CD4-positive, alpha-beta memory T cell (primary cell): ENCODE data around the gene ACSF2. TPM values are rescaled to one million over a fixed set of nuclear protein-coding genes. Genes with fewer than 3 reads are reported as not detected.
"Not testable (repeated sequence)": the region's sequence is repeated elsewhere in the genome, so short reads cannot be mapped to it uniquely, and the experiment has no call there.

ENCODE experiments used
- CTCF ChIA-PET: fragments of 350-600 bp; sonication (Branson Sonifier 250); formaldehyde crosslinking; loops from one replicate; lab custom pipeline; 2021; ENCODE audit warnings: inconsistent platforms; ENCODE audit not compliant: partially characterized antibody; lab: Charles Lee
- POLR2A ChIA-PET: fragments of 350-600 bp; sonication (Branson Sonifier 250); formaldehyde crosslinking; loops from one replicate; lab custom pipeline; 2021; ENCODE audit not compliant: partially characterized antibody; lab: Charles Lee
- DNase-seq, 5 donors: peaks; one replicate each; pipeline versions ENCODE4 v3.0.0 to v3.0.0-alpha.2; 2020 to 2022; ENCODE audit warnings: mixed read lengths in 1 of 5
- H3K27ac ChIP-seq: one replicate; pipeline ENCODE4 v1.7.0; 2013; ENCODE audit warnings: low read depth, low read length
- H3K27me3 ChIP-seq: 2 replicates; pipeline ENCODE4 v1.7.0; 2013; ENCODE audit warnings: mild to moderate bottlenecking, low read length, moderate library complexity; ENCODE audit not compliant: insufficient read depth
- H3K36me3 ChIP-seq: 2 replicates; pipeline ENCODE4 v1.7.0; 2013; ENCODE audit warnings: mild to moderate bottlenecking, low read length, moderate library complexity; ENCODE audit not compliant: insufficient read depth
- H3K4me1 ChIP-seq: 2 replicates; pipeline ENCODE4 v1.7.0; 2013; ENCODE audit warnings: mild to moderate bottlenecking, low read length, moderate library complexity; ENCODE audit not compliant: insufficient read depth
- H3K4me3 ChIP-seq, 2 donors: one replicate each; pipeline ENCODE4 v1.7.0; 2013; ENCODE audit warnings: low read length in 2 of 2, mild to moderate bottlenecking in 1 of 2
- H3K9me3 ChIP-seq, 2 donors: one replicate each; pipeline ENCODE4 v1.7.0; 2013; ENCODE audit warnings: low read length in 2 of 2, control low read depth in 1 of 2; ENCODE audit not compliant: control insufficient read depth in 1 of 2
- H3K27ac Mint-ChIP-seq, 7 donors: one replicate each; pipeline ENCODE4 v1.8.0; 2020 to 2021; ENCODE audit warnings: mixed read lengths in 7 of 7, mild to moderate bottlenecking in 6 of 7, inconsistent platforms in 3 of 7, moderate library complexity in 3 of 7
- H3K27me3 Mint-ChIP-seq, 2 donors: one replicate each; pipeline ENCODE4 v1.8.0; 2020 to 2021; ENCODE audit warnings: mixed read lengths in 2 of 2
- H3K36me3 Mint-ChIP-seq, 2 donors: one replicate each; pipeline ENCODE4 v1.8.0; 2020 to 2021; ENCODE audit warnings: mixed read lengths in 2 of 2, inconsistent platforms in 1 of 2, mild to moderate bottlenecking in 1 of 2
- H3K4me1 Mint-ChIP-seq, 4 donors: one replicate each; pipeline ENCODE4 v1.8.0; 2020 to 2021; ENCODE audit warnings: mixed read lengths in 4 of 4, mild to moderate bottlenecking in 1 of 4
- H3K4me3 Mint-ChIP-seq, 8 donors: one replicate each; pipeline ENCODE4 v1.8.0; 2020 to 2021; ENCODE audit warnings: mixed read lengths in 8 of 8, mild to moderate bottlenecking in 7 of 8, moderate library complexity in 6 of 8, inconsistent platforms in 3 of 8
- H3K9me3 Mint-ChIP-seq, 8 donors: one replicate each; pipeline ENCODE4 v1.8.0; 2020 to 2021; ENCODE audit warnings: mixed read lengths in 8 of 8, mild to moderate bottlenecking in 5 of 8, inconsistent platforms in 3 of 8, moderate library complexity in 1 of 8
- intact Hi-C: fragments of 100-400 bp; cut with micrococcal nuclease; formaldehyde crosslinking; loops from one replicate; pipeline ENCODE4 v1.15.1; 2023
- polyA plus RNA-seq, 2 donors: library from polyadenylated mRNA; unstranded; fragments of 300-500 nt; fragmentation: Illumina TruSeq; gene quantifications; one replicate each; pipeline ENCODE4 v1.2.3, GENCODE V29; 2021
- total RNA-seq, 2 experiments: library from RNA; stranded (reverse); gene quantifications; one replicate each; pipeline ENCODE4 v1.2.3, GENCODE V29; 2021

The ACSF2 gene
- total and polyA plus RNA-seq, 4 experiments from 2014 or later = 1.7 to 24.8 (median 11.6) TPM

DNA sequence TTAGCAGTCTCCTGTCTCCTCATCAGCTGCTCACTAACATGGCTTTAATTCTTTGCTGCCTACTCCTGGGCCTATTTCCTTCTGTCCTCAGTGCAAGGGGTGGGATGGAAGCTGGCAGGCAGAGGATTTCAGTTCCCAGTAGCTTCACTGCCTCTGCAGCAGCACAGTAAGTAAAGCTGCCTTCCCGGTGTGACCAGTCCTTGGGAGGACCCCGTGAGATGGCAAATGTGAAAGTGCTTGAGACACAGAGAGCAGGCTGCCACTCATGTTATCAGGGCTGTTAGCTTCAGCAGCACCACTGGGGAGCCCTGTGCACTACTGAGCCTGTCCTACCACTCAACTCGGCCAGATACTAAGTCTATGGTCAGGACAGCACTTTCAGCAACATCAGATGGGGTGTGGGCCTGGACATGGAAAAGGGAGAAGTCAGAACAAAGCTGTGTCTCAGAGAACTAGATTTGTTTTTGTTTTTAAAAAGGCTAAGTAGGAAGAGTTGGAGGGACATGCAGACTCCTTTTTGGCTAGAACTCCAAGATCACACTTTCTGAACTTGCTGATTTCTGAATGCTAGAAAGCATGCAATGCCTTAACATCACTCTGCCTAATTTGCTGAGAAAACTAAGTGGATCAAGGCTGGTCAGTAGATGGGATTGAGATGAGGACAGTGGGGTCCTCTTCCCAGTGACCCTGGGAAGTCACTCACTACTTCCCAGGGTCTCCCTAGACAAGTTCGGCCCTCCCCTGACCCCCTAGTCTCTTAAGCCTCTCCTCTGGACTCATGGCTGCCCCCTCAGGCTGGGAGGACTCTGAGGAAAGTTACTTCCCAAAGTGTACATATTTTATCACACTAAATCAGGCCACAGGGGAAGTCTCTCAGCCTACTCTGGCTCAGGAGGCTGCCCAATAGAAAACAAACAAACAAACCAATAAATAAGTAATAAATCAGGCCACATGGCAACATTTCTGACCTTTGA lies 1.1 kb downstream of the ACSF2 start:
- peak overlapping the region; percentile 77 to 91 (median 88) for H3K4me3 Mint-ChIP-seq
- peaks cover 15 to 35% (median 26%) of the 10 kb centered on the region in 4 donors for H3K4me1 Mint-ChIP-seq
- no peaks in the 10 kb centered on the region for H3K9me3 Mint-ChIP-seq
- Histone ChIP-seq H3K27me3 (no peaks in the 10 kb centered on the region), H3K36me3 (no peaks in the 10 kb centered on the region), H3K9me3 (no peaks in the 10 kb centered on the region), H3K4me1 (peaks cover 23% of the 10 kb centered on the region), H3K4me3 (peak overlapping the region in 1 of 2 donors; percentile 69), H3K27ac (peak overlapping the region; percentile 62)
- CTCF ChIA-PET = interaction anchor here (1.0 to 2.9 kb wide), 2 partner anchors 29 to 52 kb away, joined by 6 to 15 read pairs; partner anchors contain the start of gene LRRC59
- H3K36me3 Mint-ChIP-seq = no peaks in the 10 kb centered on the region
- peak in 2 of 5 donors; percentile 15 to 18 for DNase-seq
- H3K27ac Mint-ChIP-seq = peak overlapping the region; percentile 62 to 93 (median 82)
- intact Hi-C loops = loop anchor here (1.0 to 2.0 kb wide), 2 partner anchors 30 to 52 kb away; partner anchors contain the start of genes LRRC59 and RSAD1
- POLR2A ChIA-PET = interaction anchor here (0.8 to 3.0 kb wide), 6 partner anchors 8 to 65 kb away, joined by 3 to 22 read pairs (median 4); partner anchors contain the start of genes LRRC59 and RSAD1
- no peaks in the 10 kb centered on the region for H3K27me3 Mint-ChIP-seq

DNA sequence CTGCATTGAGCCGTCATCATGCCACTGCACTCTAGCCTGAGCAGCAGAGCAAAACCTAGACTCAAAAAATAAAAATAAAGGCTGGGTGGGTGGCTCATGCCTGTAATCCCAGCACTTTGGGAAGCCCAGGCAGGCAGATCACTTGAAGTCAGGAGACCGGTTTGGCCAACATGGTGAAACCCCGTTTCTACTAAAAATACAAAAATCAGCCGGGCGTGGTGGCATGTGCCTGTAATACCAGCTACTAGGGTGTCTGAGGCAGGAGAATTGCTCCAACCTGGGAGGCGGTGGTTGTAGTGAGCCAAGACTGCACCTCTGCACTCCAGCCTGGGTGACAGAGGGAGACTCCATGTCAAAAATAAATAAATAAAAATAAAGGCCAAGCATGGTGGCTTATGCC lies 2.1 kb downstream of the ACSF2 start:
- intact Hi-C loops, DNase-seq, H3K36me3 Mint-ChIP-seq, H3K27me3 ChIP-seq, POLR2A ChIA-PET, H3K36me3 ChIP-seq, H3K27ac ChIP-seq, H3K27me3 Mint-ChIP-seq, H3K4me3 ChIP-seq, H3K9me3 Mint-ChIP-seq, H3K9me3 ChIP-seq: not testable (repeated sequence)
- Mint-ChIP-seq H3K4me3 (peak overlapping the region in 2 of 8 donors; percentile 59 to 88), H3K4me1 (peaks cover 15 to 35% (median 26%) of the 10 kb centered on the region in 4 donors), H3K27ac (peak overlapping the region in 1 of 7 donors; percentile 62)
- H3K4me1 ChIP-seq = peaks cover 23% of the 10 kb centered on the region
- CTCF ChIA-PET = interaction anchor here (1.6 to 2.0 kb wide), 2 partner anchors 31 to 66 kb away, joined by 4 to 7 read pairs; partner anchors contain the start of gene LRRC59

DNA sequence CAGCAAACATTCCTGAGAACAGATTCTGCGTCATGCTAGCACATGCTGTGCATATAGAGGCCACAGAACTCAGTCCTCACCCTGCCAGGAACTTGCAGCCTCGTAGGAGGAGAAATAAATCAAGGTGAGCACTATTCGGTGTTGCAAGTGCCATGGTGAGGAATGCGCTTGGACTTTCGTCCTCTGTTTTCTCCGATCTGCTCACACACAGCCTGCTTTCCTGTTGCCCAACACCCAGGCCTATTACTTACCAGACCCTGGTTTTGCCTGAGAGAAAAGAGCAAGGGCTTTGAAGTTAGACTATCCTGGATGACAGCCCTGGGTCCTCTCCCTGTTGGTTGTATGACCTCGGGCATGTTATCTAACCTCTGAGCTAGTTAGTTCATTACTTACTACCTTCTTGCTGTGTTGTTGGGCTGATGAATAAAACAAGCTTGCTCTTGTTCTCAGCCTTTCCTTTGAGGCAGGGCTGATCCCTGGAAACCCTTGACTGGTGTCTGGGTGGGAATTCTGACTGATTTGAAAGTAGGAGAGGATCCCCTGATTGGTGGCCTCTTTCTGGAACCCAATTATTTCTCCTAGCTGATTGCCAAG lies 2.9 kb downstream of the ACSF2 start:
- H3K27me3 Mint-ChIP-seq = no peaks in the 10 kb centered on the region
- H3K27me3 ChIP-seq = no peaks in the 10 kb centered on the region
- H3K9me3 Mint-ChIP-seq = no peaks in the 10 kb centered on the region
- ChIA-PET POLR2A (interaction anchor here (1.7 kb wide), 1 partner anchor 32 kb away, joined by 4 read pairs; the partner anchor contains the start of gene LRRC59), CTCF (interaction anchor here (1.6 to 2.0 kb wide), 2 partner anchors 31 to 67 kb away, joined by 4 to 7 read pairs; partner anchors contain the start of gene LRRC59)
- no peaks in the 10 kb centered on the region for H3K36me3 ChIP-seq
- H3K27ac Mint-ChIP-seq = peak overlapping the region in 1 of 7 donors; percentile 8
- no peaks in the 10 kb centered on the region for H3K36me3 Mint-ChIP-seq
- no peak for DNase-seq
- H3K4me3 ChIP-seq = no peak overlapping the region
- no peak overlapping the region for H3K27ac ChIP-seq
- H3K4me3 Mint-ChIP-seq = no peak overlapping the region
- no peaks in the 10 kb centered on the region for H3K9me3 ChIP-seq
- H3K4me1 ChIP-seq = peaks cover 23% of the 10 kb centered on the region
- intact Hi-C loops = no loop called here
- peaks cover 15 to 31% (median 24%) of the 10 kb centered on the region in 4 donors for H3K4me1 Mint-ChIP-seq

GRCh38 chr17:50429793-50430192 lies 3.8 kb downstream of the ACSF2 start:
- Mint-ChIP-seq H3K27me3 (no peaks in the 10 kb centered on the region), H3K9me3 (no peaks in the 10 kb centered on the region), H3K4me1 (peaks cover 17 to 31% (median 24%) of the 10 kb centered on the region in 4 donors), H3K4me3 (no peak overlapping the region), H3K36me3 (no peaks in the 10 kb centered on the region), H3K27ac (peak overlapping the region in 1 of 7 donors; percentile 42)
- ChIA-PET CTCF (interaction anchor here (1.6 to 3.1 kb wide), 3 partner anchors 32 to 68 kb away, joined by 4 to 15 read pairs (median 7); partner anchors contain the start of gene LRRC59), POLR2A (interaction anchor here (1.7 kb wide), 1 partner anchor 32 kb away, joined by 4 read pairs; the partner anchor contains the start of gene LRRC59)
- intact Hi-C loops = no loop called here
- H3K4me3 ChIP-seq = no peak overlapping the region
- H3K36me3 ChIP-seq = no peaks in the 10 kb centered on the region
- DNase-seq = no peak
- H3K9me3 ChIP-seq = no peaks in the 10 kb centered on the region
- H3K27me3 ChIP-seq = no peaks in the 10 kb centered on the region
- peaks cover 23% of the 10 kb centered on the region for H3K4me1 ChIP-seq
- no peak overlapping the region for H3K27ac ChIP-seq

GRCh38 chr17:50430821-50431618 lies 5.0 kb downstream of the ACSF2 start:
- H3K4me1 Mint-ChIP-seq = peaks cover 12 to 20% (median 17%) of the 10 kb centered on the region in 4 donors
- no peak overlapping the region for H3K4me3 Mint-ChIP-seq
- no peaks in the 10 kb centered on the region for H3K9me3 Mint-ChIP-seq
- ChIA-PET POLR2A (interaction anchor here (0.5 to 1.7 kb wide), 3 partner anchors 9 to 34 kb away, joined by 3 to 4 read pairs (median 3); partner anchors contain the start of gene LRRC59), CTCF (interaction anchor here (1.1 to 3.1 kb wide), 4 partner anchors 9 to 69 kb away, joined by 3 to 15 read pairs (median 6); partner anchors contain the start of gene LRRC59)
- no peaks in the 10 kb centered on the region for H3K27me3 Mint-ChIP-seq
- Histone ChIP-seq H3K27me3 (no peaks in the 10 kb centered on the region), H3K36me3 (no peaks in the 10 kb centered on the region), H3K27ac (no peak overlapping the region), H3K4me1 (peaks cover 16% of the 10 kb centered on the region), H3K4me3 (no peak overlapping the region), H3K9me3 (no peaks in the 10 kb centered on the region)
- peak overlapping the region in 1 of 7 donors; percentile 31 for H3K27ac Mint-ChIP-seq
- intact Hi-C loops = no loop called here
- no peaks in the 10 kb centered on the region for H3K36me3 Mint-ChIP-seq
- DNase-seq = no peak

- POLR2A ChIA-PET = no interaction called here
- no peak for DNase-seq
- H3K27me3 ChIP-seq = no peaks in the 10 kb centered on the region
Observed at GRCh38 chr17:50432125-50432762, 6.2 kb downstream of the ACSF2 start.

More at GRCh38 chr17:50432125-50432762, 6.2 kb downstream of the ACSF2 start:
- Histone ChIP-seq H3K27ac (no peak overlapping the region), H3K9me3 (no peaks in the 10 kb centered on the region), H3K36me3 (no peaks in the 10 kb centered on the region), H3K4me1 (peaks cover 6% of the 10 kb centered on the region), H3K4me3 (no peak overlapping the region)
- Mint-ChIP-seq H3K27ac (no peak overlapping the region), H3K36me3 (no peaks in the 10 kb centered on the region), H3K4me1 (peaks cover 5 to 12% (median 9%) of the 10 kb centered on the region in 4 donors), H3K4me3 (no peak overlapping the region), H3K9me3 (no peaks in the 10 kb centered on the region), H3K27me3 (no peaks in the 10 kb centered on the region)
- intact Hi-C loops = no loop called here
- CTCF ChIA-PET = interaction anchor here (1.1 to 3.1 kb wide), 4 partner anchors 10 to 70 kb away, joined by 3 to 15 read pairs (median 6); partner anchors contain the start of gene LRRC59
